ENCODE data around the gene TNRC6B.

The TNRC6B gene

DNA sequence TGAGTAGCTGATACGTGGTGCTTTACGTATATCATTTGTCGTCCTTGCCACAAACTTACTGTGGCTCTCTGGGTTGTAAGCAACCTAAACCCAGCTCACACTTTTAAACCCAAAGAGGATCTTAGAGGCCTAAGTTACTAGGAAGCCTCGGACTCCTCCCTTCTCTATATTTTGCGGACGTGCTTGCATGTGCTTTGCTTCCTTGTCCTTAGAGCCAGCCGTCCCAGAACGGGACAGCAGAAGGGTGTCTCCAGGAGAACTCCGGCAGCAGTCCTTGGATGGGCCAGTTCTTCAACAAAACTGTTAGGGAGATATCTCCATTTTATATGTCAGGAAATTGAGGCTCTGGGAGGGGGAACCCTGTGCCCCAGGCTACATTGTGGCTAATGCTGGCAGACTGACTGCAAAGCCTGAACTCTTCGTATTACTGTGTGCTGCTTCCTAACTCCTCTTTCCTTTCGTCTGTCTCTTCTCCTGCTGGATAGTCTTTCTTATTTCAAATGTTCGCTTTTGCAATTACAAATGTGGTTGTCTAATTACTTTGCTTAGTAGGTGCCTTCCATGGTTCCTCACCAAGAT, 33.8 kb downstream of the TNRC6B start:
- Histone ChIP-seq H3K9me3 (replicated peaks in 1 of 11) (no peaks in the 10 kb centered on the region), H4K20me1 (peaks cover 0 to 94% (median 18%) of the 10 kb centered on the region in 11 experiments; a peak in 12 of 22 replicates), H3K9ac (peak overlapping the region in 10 of 11 experiments; percentile 30 to 61 (median 52); a peak in 17 of 22 replicates), H3K4me2 (peak overlapping the region; percentile 73 to 95 (median 85)), H3K4me3 (0 out of 20 replicates have a peak overlapping the region, but pooled peaks of 2 of the 10 experiments have one; percentile 3 to 18), H3K27ac (peak overlapping the region; percentile 20 to 80 (median 74); a peak in 21 of 22 replicates), H3K36me3 (peaks cover 0 to 8% (median 6%) of the 10 kb centered on the region in 11 experiments; a peak in 9 of 22 replicates), H3K27me3 (no peaks in the 10 kb centered on the region), H3K4me1 (peaks cover 82 to 91% (median 87%) of the 10 kb centered on the region in 10 experiments)
- no peak for TF ChIP-seq Cebpa-rat (IDR thresholded peaks at IDR 0.05)

GRCh38 chr22:40212121-40212520, 34.4 kb downstream of the TNRC6B start:
- Histone ChIP-seq H3K27ac (peak overlapping the region in 10 of 11 experiments; percentile 58 to 80 (median 76); a peak in 18 of 22 replicates), H3K9me3 (replicated peaks in 1 of 11) (no peaks in the 10 kb centered on the region), H3K27me3 (no peaks in the 10 kb centered on the region), H3K4me1 (peaks cover 84 to 96% (median 92%) of the 10 kb centered on the region in 10 experiments), H3K4me3 (no peak overlapping the region), H4K20me1 (peaks cover 0 to 94% (median 18%) of the 10 kb centered on the region in 11 experiments; a peak in 12 of 22 replicates), H3K4me2 (peak overlapping the region; percentile 73 to 95 (median 85)), H3K36me3 (peaks cover 0 to 2% (median under 1%) of the 10 kb centered on the region in 11 experiments; a peak in 2 of 22 replicates), H3K9ac (peak overlapping the region in 8 of 11 experiments; percentile 32 to 61 (median 54); a peak in 7 of 22 replicates)
- no peak for TF ChIP-seq Cebpa-rat (IDR thresholded peaks at IDR 0.05)

DNA sequence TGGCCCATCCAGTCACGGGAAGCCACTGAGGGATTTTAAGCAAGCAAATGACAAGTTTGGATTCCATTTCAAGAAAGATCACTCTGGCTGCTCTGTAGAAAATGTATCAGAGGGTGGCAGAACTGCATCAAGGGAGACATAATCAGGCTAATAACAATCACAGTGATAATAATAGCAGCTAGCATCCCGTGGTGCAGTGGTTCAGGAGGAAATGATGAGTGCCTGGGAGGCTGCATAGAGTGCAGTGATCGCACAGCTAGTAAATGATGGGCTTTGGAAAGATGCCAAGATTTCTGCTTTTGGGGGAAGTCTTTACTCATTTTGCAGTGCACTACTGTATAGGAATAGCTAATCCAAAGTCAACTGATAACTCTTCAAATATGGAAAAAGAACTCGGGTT, 35.8 kb downstream of the TNRC6B start:
- H3K36me3 ChIP-seq, result peaks cover 0 to 5% (median 2%) of the 10 kb centered on the region in 11 experiments; a peak in 9 of 22 replicates
- no peaks in the 10 kb centered on the region for H3K9me3 ChIP-seq (replicated peaks in 1 of 11)
- H3K9ac ChIP-seq, result peak overlapping the region in 8 of 11 experiments; percentile 0 to 39 (median 14); a peak in 3 of 22 replicates
- peak overlapping the region in 9 of 11 experiments; percentile 26 to 80 (median 77); a peak in 17 of 22 replicates for H3K27ac ChIP-seq
- no peak for TF ChIP-seq Cebpa-rat (IDR thresholded peaks at IDR 0.05)
- peak overlapping the region; percentile 51 to 95 (median 85) for H3K4me2 ChIP-seq
- peaks cover 81 to 99% (median 89%) of the 10 kb centered on the region in 10 experiments for H3K4me1 ChIP-seq
- no peak overlapping the region; a peak in 1 of 20 replicates for H3K4me3 ChIP-seq
- peaks cover 0 to 96% (median 18%) of the 10 kb centered on the region in 11 experiments; a peak in 12 of 22 replicates for H4K20me1 ChIP-seq
- no peaks in the 10 kb centered on the region for H3K27me3 ChIP-seq

DNA sequence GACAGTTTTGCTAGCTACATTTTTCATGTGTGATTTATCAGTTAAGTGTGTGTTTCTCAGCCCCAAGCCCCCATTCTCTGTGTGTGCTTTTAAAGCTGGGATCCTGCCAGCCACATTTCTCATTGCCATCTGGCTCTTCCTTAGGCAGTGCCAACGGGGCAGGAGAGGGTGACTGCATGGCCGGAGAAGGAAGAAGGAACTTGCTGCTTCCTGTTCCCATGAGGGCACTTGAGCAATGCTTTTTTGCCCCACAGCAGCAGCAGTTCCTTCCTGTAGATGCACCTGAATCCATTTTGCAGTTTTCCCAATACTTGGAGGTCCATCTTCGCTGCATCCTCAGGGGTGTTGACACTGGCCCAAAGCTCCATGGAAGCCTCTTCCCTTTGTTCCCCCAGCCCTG, 37.5 kb downstream of the TNRC6B start:
- peak in 4 of 11 experiments; percentile 14 to 44 (median 34); a peak in 3 of 22 replicates for TF ChIP-seq Cebpa-rat (IDR thresholded peaks at IDR 0.05)
- Histone ChIP-seq H4K20me1 (peaks cover 0 to 96% (median 13%) of the 10 kb centered on the region in 11 experiments; a peak in 13 of 22 replicates), H3K9me3 (replicated peaks in 1 of 11) (no peaks in the 10 kb centered on the region), H3K4me2 (peak overlapping the region; percentile 78 to 95 (median 89)), H3K9ac (peak overlapping the region in 10 of 11 experiments; percentile 13 to 63 (median 35); a peak in 10 of 22 replicates), H3K27me3 (no peaks in the 10 kb centered on the region), H3K36me3 (peaks cover 4 to 21% (median 14%) of the 10 kb centered on the region in 11 experiments; a peak in 15 of 22 replicates), H3K4me1 (peaks cover 63 to 95% (median 74%) of the 10 kb centered on the region in 10 experiments), H3K4me3 (peak overlapping the region in 6 of 10 experiments; percentile 6 to 46 (median 26); a peak in 8 of 20 replicates), H3K27ac (peak overlapping the region in 10 of 11 experiments; percentile 51 to 79 (median 69); a peak in 21 of 22 replicates)

- no peak for TF ChIP-seq Cebpa-rat (IDR thresholded peaks at IDR 0.05)
- Histone ChIP-seq H3K4me1 (peaks cover 54 to 95% (median 71%) of the 10 kb centered on the region in 10 experiments), H4K20me1 (peaks cover 5 to 96% (median 13%) of the 10 kb centered on the region in 11 experiments; a peak in 13 of 22 replicates), H3K9me3 (replicated peaks in 1 of 11) (no peaks in the 10 kb centered on the region), H3K27ac (peak overlapping the region in 10 of 11 experiments; percentile 51 to 79 (median 69); a peak in 21 of 22 replicates), H3K9ac (peak overlapping the region; percentile 5 to 63 (median 38); a peak in 13 of 22 replicates), H3K36me3 (peaks cover 5 to 21% (median 16%) of the 10 kb centered on the region in 11 experiments; a peak in 17 of 22 replicates), H3K4me3 (peak overlapping the region in 6 of 10 experiments; percentile 3 to 46 (median 25); a peak in 7 of 20 replicates), H3K4me2 (peak overlapping the region; percentile 78 to 95 (median 89)), H3K27me3 (no peaks in the 10 kb centered on the region)
These were observed 38.5 kb downstream of the TNRC6B start for GRCh38 chr22:40216041-40216756.

GRCh38 chr22:40218152-40218551, 40.4 kb downstream of the TNRC6B start:
- Histone ChIP-seq H3K4me1 (peaks cover 34 to 87% (median 56%) of the 10 kb centered on the region in 10 experiments), H3K27me3 (no peaks in the 10 kb centered on the region), H3K36me3 (peaks cover 5 to 32% (median 23%) of the 10 kb centered on the region in 11 experiments; a peak in 18 of 22 replicates), H3K27ac (no peak overlapping the region), H4K20me1 (peaks cover under 1 to 96% (median 25%) of the 10 kb centered on the region in 11 experiments; a peak in 16 of 22 replicates), H3K4me2 (no peak overlapping the region), H3K9ac (no peak overlapping the region; a peak in 1 of 22 replicates), H3K9me3 (replicated peaks in 1 of 11) (no peaks in the 10 kb centered on the region), H3K4me3 (no peak overlapping the region)
- TF ChIP-seq Cebpa-rat (IDR thresholded peaks at IDR 0.05), result no peak

GRCh38 chr22:40218723-40219294, 41.1 kb downstream of the TNRC6B start:
- peaks cover 28 to 81% (median 49%) of the 10 kb centered on the region in 10 experiments for H3K4me1 ChIP-seq
- H3K27me3 ChIP-seq, result no peaks in the 10 kb centered on the region
- 0 out of 22 replicates have a peak overlapping the region, but pooled peaks of 1 of the 11 experiments have one; percentile 7 for H3K4me2 ChIP-seq
- H3K4me3 ChIP-seq, result no peak overlapping the region
- peaks cover 8 to 97% (median 31%) of the 10 kb centered on the region in 11 experiments; a peak in 17 of 22 replicates for H4K20me1 ChIP-seq
- no peak overlapping the region for H3K9ac ChIP-seq
- peaks cover 5 to 32% (median 24%) of the 10 kb centered on the region in 11 experiments; a peak in 19 of 22 replicates for H3K36me3 ChIP-seq
- TF ChIP-seq Cebpa-rat (IDR thresholded peaks at IDR 0.05), result no peak
- peak overlapping the region in 1 of 11 experiments; percentile 10; a peak in 1 of 22 replicates for H3K27ac ChIP-seq
- no peaks in the 10 kb centered on the region for H3K9me3 ChIP-seq (replicated peaks in 1 of 11)

Measured in BLaER1 treated with 17β-estradiol and CSF1 and Interleukin-3, amounts not matched to agents 10 nM and 100 nM (cell line).